ENCODE data around the gene ITGA2.

DNA sequence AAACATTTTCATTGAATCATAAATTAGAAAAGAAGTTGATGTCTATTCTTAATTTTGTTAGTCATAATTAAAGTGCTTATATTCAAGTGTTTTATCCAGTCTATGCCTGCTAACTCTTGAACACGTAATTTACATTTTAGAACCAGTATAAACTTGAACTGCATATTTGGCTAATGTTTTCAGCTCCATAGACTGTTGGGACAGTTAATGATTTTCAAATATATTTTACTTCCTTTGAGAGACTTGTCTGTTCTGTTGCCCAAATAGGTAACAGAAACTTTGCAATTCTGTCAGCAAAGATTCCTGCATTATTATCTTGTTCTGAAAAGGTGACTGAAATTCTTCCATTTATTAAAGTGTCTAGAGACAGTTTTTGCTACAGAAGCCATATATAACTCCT, 7.8 kb downstream of the ITGA2 start:
- TF ChIP-seq YY1 (IDR thresholded peaks at IDR 0.05; ENCODE audit: low read depth, low read length) (no peak), HDAC6 (IDR thresholded peaks at IDR 0.05; ENCODE audit: low read depth, low read length) (no peak)
- TF ChIP-seq, protein P1, sequence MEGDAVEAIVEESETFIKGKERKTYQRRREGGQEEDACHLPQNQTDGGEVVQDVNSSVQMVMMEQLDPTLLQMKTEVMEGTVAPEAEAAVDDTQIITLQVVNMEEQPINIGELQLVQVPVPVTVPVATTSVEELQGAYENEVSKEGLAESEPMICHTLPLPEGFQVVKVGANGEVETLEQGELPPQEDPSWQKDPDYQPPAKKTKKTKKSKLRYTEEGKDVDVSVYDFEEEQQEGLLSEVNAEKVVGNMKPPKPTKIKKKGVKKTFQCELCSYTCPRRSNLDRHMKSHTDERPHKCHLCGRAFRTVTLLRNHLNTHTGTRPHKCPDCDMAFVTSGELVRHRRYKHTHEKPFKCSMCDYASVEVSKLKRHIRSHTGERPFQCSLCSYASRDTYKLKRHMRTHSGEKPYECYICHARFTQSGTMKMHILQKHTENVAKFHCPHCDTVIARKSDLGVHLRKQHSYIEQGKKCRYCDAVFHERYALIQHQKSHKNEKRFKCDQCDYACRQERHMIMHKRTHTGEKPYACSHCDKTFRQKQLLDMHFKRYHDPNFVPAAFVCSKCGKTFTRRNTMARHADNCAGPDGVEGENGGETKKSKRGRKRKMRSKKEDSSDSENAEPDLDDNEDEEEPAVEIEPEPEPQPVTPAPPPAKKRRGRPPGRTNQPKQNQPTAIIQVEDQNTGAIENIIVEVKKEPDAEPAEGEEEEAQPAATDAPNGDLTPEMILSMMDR (IDR thresholded peaks at IDR 0.05; ENCODE audit: control extremely low read depth in 1 of 3, insufficient read depth in 1 of 3, low read depth in 1 of 3, low read length in 3 of 3), result no peak

All from H1 (cell line).